Thoracic aorta (tissue), 2 donors: ENCODE measurements around the gene AMOTL1. TPM values are rescaled to one million over a fixed set of nuclear protein-coding genes. Genes with fewer than 3 reads are reported as not detected.

ENCODE experiments used
- ATAC-seq: fragments of 150-250 bp; one replicate; pipeline ENCODE4 v1.8.0; 2017; ENCODE audit warnings: low read depth; ENCODE audit not compliant: insufficient number of reproducible peaks, low FRiP score
- DNase-seq: peaks from one replicate; pipeline ENCODE4 v3.0.0-alpha.2; 2020; ENCODE audit warnings: low spot score
- H3K27ac ChIP-seq, 2 donors: fragments of 200-600 bp; sonication (generic); 1 replicate in 1 of 2; 2 replicates in 1 of 2; pipeline ENCODE4 v1.5.1; 2016; ENCODE audit warnings: mild to moderate bottlenecking in 2 of 2, moderate library complexity in 2 of 2
- H3K27me3 ChIP-seq: fragments of 200-600 bp; sonication (generic); replicated peaks from 2 replicates; pipeline ENCODE4 v1.6.0; 2016; ENCODE audit warnings: mild to moderate bottlenecking; ENCODE audit not compliant: insufficient read depth
- H3K36me3 ChIP-seq: fragments of 200-600 bp; sonication (generic); one replicate; pipeline ENCODE4 v1.5.1; 2016
- H3K4me1 ChIP-seq, 2 donors: fragments of 200-600 bp; sonication (generic); 1 replicate in 1 of 2; 2 replicates in 1 of 2; pipeline versions ENCODE4 v1.5.1 to v1.6.0; 2016; ENCODE audit warnings: low read depth in 2 of 2, mild to moderate bottlenecking in 1 of 2; ENCODE audit not compliant: control insufficient read depth in 1 of 2
- H3K4me3 ChIP-seq: fragments of 200-600 bp; sonication (generic); 2 replicates; pipeline ENCODE4 v1.5.1; 2016; ENCODE audit warnings: mild to moderate bottlenecking
- H3K9me3 ChIP-seq: fragments of 200-600 bp; sonication (generic); 2 replicates; pipeline ENCODE4 v1.5.1; 2016
- CTCF ChIP-seq: fragments of 200-600 bp; sonication (generic); IDR thresholded peaks from one replicate; pipeline ENCODE4 v1.5.1; 2019; ENCODE audit warnings: antibody characterized with exemption
- total RNA-seq, 2 donors: library from RNA; depleted of rRNA; stranded (reverse); fragments of >200 nt; gene quantifications; one replicate each; pipeline versions ENCODE4 v1.1.0 to v1.2.3, GENCODE V29; 2016

The AMOTL1 gene
- total RNA-seq, 2 donors from 2014 or later: 64.2 to 89.5 TPM

GRCh38 chr11:94823102-94823732 is 55.1 kb downstream of the AMOTL1 start:
- DNase-seq (no peak), ATAC-seq (no peak)
- Histone ChIP-seq H3K27ac (no peak overlapping the region), H3K27me3 (no peaks in the 10 kb centered on the region), H3K4me1 (peaks cover 0 to 20% of the 10 kb centered on the region in 2 donors), H3K9me3 (no peaks in the 10 kb centered on the region), H3K4me3 (no peak overlapping the region), H3K36me3 (peaks cover 29% of the 10 kb centered on the region)
- no peak for TF ChIP-seq CTCF

- TF ChIP-seq CTCF: no peak
- Histone ChIP-seq H3K4me3 (no peak overlapping the region), H3K27me3 (no peaks in the 10 kb centered on the region), H3K36me3 (peaks cover 32% of the 10 kb centered on the region), H3K4me1 (peaks cover 0 to 20% of the 10 kb centered on the region in 2 donors), H3K27ac (no peak overlapping the region), H3K9me3 (no peaks in the 10 kb centered on the region)
- ATAC-seq (no peak), DNase-seq (no peak)
These were observed 56.9 kb downstream of the AMOTL1 start for GRCh38 chr11:94825031-94825430.

- TF ChIP-seq CTCF: no peak
- Histone ChIP-seq H3K27me3 (no peaks in the 10 kb centered on the region), H3K4me1 (peaks cover 0 to 20% of the 10 kb centered on the region in 2 donors), H3K4me3 (no peak overlapping the region), H3K9me3 (no peaks in the 10 kb centered on the region), H3K36me3 (peaks cover 33% of the 10 kb centered on the region), H3K27ac (no peak overlapping the region)
- ATAC-seq: no peak
- DNase-seq: no peak
These were observed 57.3 kb downstream of the AMOTL1 start for GRCh38 chr11:94825481-94825880.

- no peak for TF ChIP-seq CTCF
- H3K27ac ChIP-seq: no peak overlapping the region
- ATAC-seq (no peak), DNase-seq (no peak)
- no peaks in the 10 kb centered on the region for H3K27me3 ChIP-seq
- H3K4me3 ChIP-seq: no peak overlapping the region
- H3K9me3 ChIP-seq: no peaks in the 10 kb centered on the region
- peaks cover 38% of the 10 kb centered on the region for H3K36me3 ChIP-seq
- peaks cover 0 to 20% of the 10 kb centered on the region in 2 donors for H3K4me1 ChIP-seq
These were observed 58.3 kb downstream of the AMOTL1 start for GRCh38 chr11:94826415-94826814.

- Histone ChIP-seq H3K36me3 (peaks cover 25% of the 10 kb centered on the region), H3K4me3 (no peak overlapping the region), H3K27ac (no peak overlapping the region), H3K27me3 (no peaks in the 10 kb centered on the region), H3K4me1 (peaks cover 0 to 20% of the 10 kb centered on the region in 2 donors), H3K9me3 (no peaks in the 10 kb centered on the region)
- no peak for DNase-seq
- ATAC-seq: no peak
- no peak for TF ChIP-seq CTCF
These were observed 59.9 kb downstream of the AMOTL1 start for GRCh38 chr11:94828088-94828487.
